Mesendoderm (in vitro differentiated cells): ENCODE results near the gene CFAP99.

ENCODE experiments used
- DNase-seq: peaks from one replicate; pipeline ENCODE4 v3.0.0; 2013
- H2AK5ac ChIP-seq: 2 replicates; pipeline ENCODE4 v1.6.1; 2013; ENCODE audit warnings: low read length, inconsistent platforms
- H2BK120ac ChIP-seq: 2 replicates; pipeline ENCODE4 v1.6.1; 2013; ENCODE audit warnings: low read depth, mild to moderate bottlenecking, low read length, moderate library complexity, mixed read lengths
- H2BK15ac ChIP-seq: replicated peaks from 2 replicates; pipeline ENCODE4 v1.6.1; 2013; ENCODE audit warnings: low read depth, mild to moderate bottlenecking, moderate library complexity
- H2BK5ac ChIP-seq: 2 replicates; pipeline ENCODE4 v1.6.1; 2013; ENCODE audit warnings: low read length, inconsistent platforms
- H3K18ac ChIP-seq: 2 replicates; pipeline ENCODE4 v1.6.1; 2013; ENCODE audit warnings: mild to moderate bottlenecking, low read length, mixed read lengths
- H3K23ac ChIP-seq: one replicate; pipeline ENCODE4 v1.6.1; 2013; ENCODE audit warnings: low read length
- H3K27ac ChIP-seq: 2 replicates; pipeline ENCODE4 v1.5.1; 2013; ENCODE audit warnings: low read depth, mild to moderate bottlenecking, inconsistent platforms, low read length, moderate library complexity
- H3K27me3 ChIP-seq: 2 replicates; pipeline ENCODE4 v1.6.1; 2013; ENCODE audit warnings: low read length, control low read depth, mild to moderate bottlenecking, inconsistent platforms; ENCODE audit not compliant: insufficient read depth, poor library complexity
- H3K36me3 ChIP-seq: 2 replicates; pipeline ENCODE4 v1.6.1; 2013; ENCODE audit warnings: low read length, inconsistent platforms; ENCODE audit not compliant: control insufficient read depth, insufficient read depth
- H3K4ac ChIP-seq: one replicate; pipeline ENCODE4 v1.6.1; 2013; ENCODE audit warnings: low read depth, mild to moderate bottlenecking, low read length, moderate library complexity
- H3K4me1 ChIP-seq: 2 replicates; pipeline ENCODE4 v1.6.1; 2013; ENCODE audit warnings: low read depth, low read length, inconsistent platforms; ENCODE audit not compliant: control insufficient read depth
- H3K4me2 ChIP-seq: 2 replicates; pipeline ENCODE4 v1.6.1; 2013; ENCODE audit warnings: low read length
- H3K4me3 ChIP-seq: 2 replicates; pipeline ENCODE4 v1.5.1; 2013; ENCODE audit warnings: mild to moderate bottlenecking, low read length
- H3K56ac ChIP-seq: one replicate; pipeline ENCODE4 v1.6.1; 2013; ENCODE audit warnings: low read length
- H3K79me1 ChIP-seq: 2 replicates; pipeline ENCODE4 v1.6.1; 2013; ENCODE audit warnings: low read length, inconsistent platforms
- H3K79me2 ChIP-seq: 2 replicates; pipeline ENCODE4 v1.6.1; 2013; ENCODE audit warnings: mild to moderate bottlenecking, low read length; ENCODE audit not compliant: control insufficient read depth, insufficient read depth
- H3K9ac ChIP-seq: 2 replicates; pipeline ENCODE4 v1.6.1; 2013; ENCODE audit warnings: low read length, inconsistent platforms
- H4K5ac ChIP-seq: one replicate; pipeline ENCODE4 v1.6.1; 2013; ENCODE audit warnings: low read length
- H4K8ac ChIP-seq: one replicate; pipeline ENCODE4 v1.6.1; 2013; ENCODE audit warnings: low read depth, mild to moderate bottlenecking, control low read depth, low read length, moderate library complexity
- WGBS: extraction: QIAGEN DNeasy Blood & Tissue Kit; methylation state at CpG from one replicate; pipeline ENCODE4 v1.1.7; 2013; ENCODE audit warnings: low lambda C conversion rate, missing lambda C conversion rate; ENCODE audit not compliant: insufficient coverage; ENCODE audit errors: extremely low coverage; 5-methylcytosine and 5-hydroxymethylcytosine counted together

Gene CFAP99

GRCh38 chr4:2402048-2402842 lies 16.5 kb upstream of the CFAP99 start:
- Histone ChIP-seq H3K18ac (no peak overlapping the region), H3K4ac (no peak overlapping the region), H3K4me2 (peak overlapping the region; percentile 31), H3K56ac (peak overlapping the region; percentile 69), H4K5ac (no peak overlapping the region), H3K36me3 (no peaks in the 10 kb centered on the region), H3K4me3 (no peak overlapping the region), H3K79me1 (no peaks in the 10 kb centered on the region), H4K8ac (no peak overlapping the region), H2AK5ac (no peak overlapping the region), H3K79me2 (no peaks in the 10 kb centered on the region), H2BK15ac (no peak overlapping the region), H3K23ac (no peak overlapping the region), H2BK120ac (no peak overlapping the region), H3K9ac (peak overlapping the region; percentile 56), H3K27ac (no peak overlapping the region), H2BK5ac (no peak overlapping the region), H3K27me3 (no peaks in the 10 kb centered on the region), H3K4me1 (peaks cover 6% of the 10 kb centered on the region)
- DNase-seq, result peak; percentile 97
- WGBS, result no CpG with 5 or more reads among the region's 27 CpGs

GRCh38 chr4:2402941-2403340 lies 15.8 kb upstream of the CFAP99 start:
- Histone ChIP-seq H2BK15ac (no peak overlapping the region), H3K4me1 (peaks cover 6% of the 10 kb centered on the region), H3K27me3 (no peaks in the 10 kb centered on the region), H3K4ac (no peak overlapping the region), H3K23ac (no peak overlapping the region), H3K27ac (no peak overlapping the region), H3K56ac (peak overlapping the region; percentile 61), H3K36me3 (no peaks in the 10 kb centered on the region), H3K9ac (peak overlapping the region; percentile 20), H2AK5ac (peak overlapping the region; percentile 12), H4K8ac (no peak overlapping the region), H3K79me1 (no peaks in the 10 kb centered on the region), H3K4me2 (no peak overlapping the region), H3K4me3 (no peak overlapping the region), H4K5ac (no peak overlapping the region), H2BK120ac (no peak overlapping the region), H3K18ac (no peak overlapping the region), H2BK5ac (no peak overlapping the region), H3K79me2 (no peaks in the 10 kb centered on the region)
- no peak for DNase-seq
- no CpG with 5 or more reads among the region's 7 CpGs for WGBS

GRCh38 chr4:2406406-2406805 lies 12.3 kb upstream of the CFAP99 start:
- Histone ChIP-seq H2BK120ac (no peak overlapping the region), H3K4me2 (no peak overlapping the region), H3K4me3 (no peak overlapping the region), H3K56ac (no peak overlapping the region), H3K79me1 (no peaks in the 10 kb centered on the region), H4K5ac (no peak overlapping the region), H3K36me3 (no peaks in the 10 kb centered on the region), H3K79me2 (no peaks in the 10 kb centered on the region), H2BK15ac (no peak overlapping the region), H3K4ac (no peak overlapping the region), H3K23ac (no peak overlapping the region), H3K18ac (no peak overlapping the region), H4K8ac (no peak overlapping the region), H3K27ac (no peak overlapping the region), H3K27me3 (no peaks in the 10 kb centered on the region), H2AK5ac (no peak overlapping the region), H3K9ac (no peak overlapping the region), H2BK5ac (no peak overlapping the region), H3K4me1 (peaks cover 6% of the 10 kb centered on the region)
- no CpG with 5 or more reads among the region's 10 CpGs for WGBS
- no peak for DNase-seq

- no peak overlapping the region for H2BK120ac ChIP-seq
- no peaks in the 10 kb centered on the region for H3K36me3 ChIP-seq
- H4K8ac ChIP-seq, result no peak overlapping the region
- H3K18ac ChIP-seq, result no peak overlapping the region
- no peak overlapping the region for H2AK5ac ChIP-seq
- no peak overlapping the region for H3K23ac ChIP-seq
- H3K27me3 ChIP-seq, result no peaks in the 10 kb centered on the region
- no peak overlapping the region for H3K4ac ChIP-seq
- H2BK15ac ChIP-seq, result no peak overlapping the region
- H3K4me3 ChIP-seq, result no peak overlapping the region
- H3K79me1 ChIP-seq, result no peaks in the 10 kb centered on the region
- no peak overlapping the region for H4K5ac ChIP-seq
- H3K56ac ChIP-seq, result no peak overlapping the region
- WGBS, result no CpG with 5 or more reads among the region's 7 CpGs
- H3K9ac ChIP-seq, result no peak overlapping the region
- H3K4me1 ChIP-seq, result peaks cover 4% of the 10 kb centered on the region
- DNase-seq, result no peak
- no peak overlapping the region for H3K27ac ChIP-seq
- no peak overlapping the region for H3K4me2 ChIP-seq
- no peaks in the 10 kb centered on the region for H3K79me2 ChIP-seq
- H2BK5ac ChIP-seq, result no peak overlapping the region
Observed at GRCh38 chr4:2406920-2407319, 11.8 kb upstream of the CFAP99 start.

- no peak overlapping the region for H2AK5ac ChIP-seq
- no peaks in the 10 kb centered on the region for H3K27me3 ChIP-seq
- H3K36me3 ChIP-seq, result no peaks in the 10 kb centered on the region
- H4K5ac ChIP-seq, result no peak overlapping the region
- peaks cover 2% of the 10 kb centered on the region for H3K4me1 ChIP-seq
- no peak overlapping the region for H3K56ac ChIP-seq
- DNase-seq, result no peak
- no peak overlapping the region for H2BK15ac ChIP-seq
- no peaks in the 10 kb centered on the region for H3K79me1 ChIP-seq
- no peak overlapping the region for H3K4ac ChIP-seq
- no peak overlapping the region for H3K4me2 ChIP-seq
- H3K9ac ChIP-seq, result no peak overlapping the region
- no peak overlapping the region for H2BK120ac ChIP-seq
- no peaks in the 10 kb centered on the region for H3K79me2 ChIP-seq
- no peak overlapping the region for H4K8ac ChIP-seq
- H3K18ac ChIP-seq, result no peak overlapping the region
- no peak overlapping the region for H3K27ac ChIP-seq
- WGBS, result no CpG with 5 or more reads among the region's 3 CpGs
- no peak overlapping the region for H2BK5ac ChIP-seq
- no peak overlapping the region for H3K23ac ChIP-seq
- no peak overlapping the region for H3K4me3 ChIP-seq
Observed at GRCh38 chr4:2407991-2408342, 10.8 kb upstream of the CFAP99 start.
